DOHH2 (cell line): ENCODE data around the gene ZNF253.

Experiments used
- CTCF ChIP-seq: fragments of 200-600 bp; sonication (generic); IDR thresholded peaks from one replicate; pipeline ENCODE4 v1.5.1; 2014; ENCODE audit warnings: antibody characterized with exemption, mild to moderate bottlenecking, low read depth, low read length; ENCODE audit not compliant: poor library complexity, severe bottlenecking
- EZH2phosphoT487 ChIP-seq: fragments of 200-600 bp; sonication (generic); IDR thresholded peaks from 2 replicates; pipeline ENCODE4 v1.6.1; 2017; ENCODE audit warnings: borderline replicate concordance, mild to moderate bottlenecking, antibody characterized with exemption, low read length, moderate library complexity, mixed read lengths

GRCh38 chr19:19847781-19848180 lies 17.9 kb upstream of the ZNF253 start:
- TF ChIP-seq CTCF (no peak), EZH2phosphoT487 (no peak)
